ENCODE data around the gene SLC7A5.
"Not testable (repeated sequence)": the region's sequence is repeated elsewhere in the genome, so short reads cannot be mapped to it uniquely, and the experiment has no call there.

The SLC7A5 gene

DNA sequence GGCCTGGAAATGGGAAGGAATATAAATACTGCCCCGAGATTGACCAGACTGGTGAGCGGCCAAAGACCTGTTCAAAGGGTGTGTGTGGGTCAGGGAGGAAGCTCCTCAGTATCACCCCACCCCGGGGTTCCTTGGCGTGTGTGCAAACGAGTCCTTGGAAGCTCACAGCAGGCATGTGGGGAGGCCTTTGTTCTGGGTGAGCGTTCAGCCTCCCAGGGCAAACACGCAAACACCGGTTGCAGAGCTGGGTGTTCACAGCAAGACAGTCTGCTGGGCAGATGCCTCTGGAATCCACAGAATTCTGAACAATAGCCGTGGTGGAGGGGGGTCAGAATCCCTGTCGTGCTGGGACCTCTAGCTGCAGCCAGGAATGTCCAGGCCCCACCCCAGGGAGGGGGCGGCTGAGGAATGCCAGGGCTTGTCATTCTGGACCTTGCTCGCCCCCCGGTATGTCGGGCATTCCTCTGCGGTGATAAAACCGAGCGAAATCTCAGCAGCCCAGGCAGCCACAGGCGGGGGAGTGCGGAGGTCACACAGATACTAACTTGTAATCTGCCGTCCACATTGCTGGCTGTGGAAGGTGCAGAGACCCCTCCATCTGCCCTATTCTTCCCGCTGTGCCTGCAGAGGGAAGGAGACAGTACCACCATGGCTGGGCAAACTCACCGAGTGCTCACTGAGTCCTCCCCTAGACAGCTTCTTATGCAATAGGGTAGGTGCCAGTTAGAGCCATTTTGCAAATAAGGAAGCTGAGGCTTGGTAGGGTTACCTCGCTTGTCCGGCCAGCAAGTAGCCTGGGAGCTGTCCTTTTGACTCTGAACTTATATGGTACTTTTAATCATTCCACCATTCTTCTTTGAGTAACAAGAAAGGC, 1.3 kb upstream of the SLC7A5 start:
- H3K27ac ChIP-seq (replicated peaks): peak overlapping the region; percentile 95
- H3K27me3 ChIP-seq (ENCODE audit: insufficient read depth, poor library complexity, severe bottlenecking); H3K4me3 ChIP-seq (replicated peaks; ENCODE audit: insufficient read depth, low read length): not testable (repeated sequence)

GRCh38 chr16:87869879-87870417, 641 bp upstream of the SLC7A5 start:
- H3K4me3 ChIP-seq (replicated peaks; ENCODE audit: insufficient read depth, low read length); H3K27me3 ChIP-seq (ENCODE audit: insufficient read depth, poor library complexity, severe bottlenecking); DNase-seq (ENCODE audit: low read depth in 1 of 2, low spot score in 1 of 2): not testable (repeated sequence)
- peak overlapping the region; percentile 95 for H3K27ac ChIP-seq (replicated peaks)

More for the DNA sequence above, 1.3 kb upstream of the SLC7A5 start:
- TF ChIP-seq POLR2AphosphoS5 (IDR thresholded peaks at IDR 0.05; ENCODE audit: low read depth): 0 out of 2 replicates have a peak, but pooled peaks have one; percentile 14
- peak; percentile 66 to 67 for DNase-seq (ENCODE audit: low read depth in 1 of 2, low spot score in 1 of 2)

- peak overlapping the region; percentile 67 for H3K27ac ChIP-seq (replicated peaks)
- H3K4me3 ChIP-seq (replicated peaks; ENCODE audit: insufficient read depth, low read length): peak overlapping the region; percentile 46
- DNase-seq (ENCODE audit: low read depth in 1 of 2, low spot score in 1 of 2): peak in 1 of 2 experiments; percentile 55
- H3K27me3 ChIP-seq (ENCODE audit: insufficient read depth, poor library complexity, severe bottlenecking): not testable (repeated sequence)
- peak; percentile 29; the same call in 1 of the 2 replicates for TF ChIP-seq POLR2AphosphoS5 (IDR thresholded peaks at IDR 0.05; ENCODE audit: low read depth)
These were observed 865 bp downstream of the SLC7A5 start for GRCh38 chr16:87868254-87869029.

DNA sequence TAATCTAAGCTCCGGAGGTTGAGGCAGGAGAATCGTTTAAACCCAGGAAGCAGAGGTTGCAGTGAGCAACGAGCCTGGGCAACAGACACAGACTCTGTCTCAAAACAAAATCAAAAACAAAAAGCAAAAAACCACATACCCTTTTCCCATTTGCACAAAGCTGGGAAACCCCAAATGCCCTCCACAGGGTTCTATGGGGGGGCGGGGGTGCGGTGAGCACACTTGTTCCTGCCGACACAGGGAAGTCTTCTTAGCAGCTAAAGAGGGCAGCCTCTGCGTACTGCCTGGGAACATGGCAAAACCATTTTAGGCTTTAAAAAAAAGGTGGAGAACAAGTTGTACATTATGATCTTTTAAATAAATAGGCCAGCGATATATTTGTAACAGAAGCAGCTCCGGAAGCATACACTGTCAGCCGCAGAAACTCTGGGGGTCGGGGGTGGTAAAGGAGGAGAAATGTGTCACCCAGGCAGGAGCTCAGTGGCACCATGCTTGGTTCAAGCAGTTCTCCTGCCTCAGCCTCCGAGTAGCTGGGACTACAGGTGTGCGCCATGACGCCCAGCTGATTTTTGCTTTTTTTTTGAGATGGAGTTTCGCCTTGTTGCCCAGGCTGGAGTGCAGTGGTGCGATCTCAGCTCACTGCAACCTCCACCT, 3.3 kb downstream of the SLC7A5 start:
- H3K27me3 ChIP-seq (ENCODE audit: insufficient read depth, poor library complexity, severe bottlenecking); H3K27ac ChIP-seq (replicated peaks); DNase-seq (ENCODE audit: low read depth in 1 of 2, low spot score in 1 of 2): not testable (repeated sequence)
- peak overlapping the region; percentile 31 for H3K4me3 ChIP-seq (replicated peaks; ENCODE audit: insufficient read depth, low read length)

GRCh38 chr16:87864331-87864989, 4.8 kb downstream of the SLC7A5 start:
- H3K4me3 ChIP-seq (replicated peaks; ENCODE audit: insufficient read depth, low read length): no peak overlapping the region
- no peak for DNase-seq (ENCODE audit: low read depth in 1 of 2, low spot score in 1 of 2)
- H3K27me3 ChIP-seq (ENCODE audit: insufficient read depth, poor library complexity, severe bottlenecking): no peaks in the 10 kb centered on the region
- TF ChIP-seq POLR2AphosphoS5 (IDR thresholded peaks at IDR 0.05; ENCODE audit: low read depth) (no peak), CTCF (IDR thresholded peaks at IDR 0.05; ENCODE audit: insufficient read depth, low read length) (no peak), GABPA (IDR thresholded peaks at IDR 0.05; ENCODE audit: low read depth) (no peak), SPI1 (IDR thresholded peaks at IDR 0.05; ENCODE audit: borderline replicate concordance, low read depth) (no peak)
- TF ChIP-seq, protein P1, sequence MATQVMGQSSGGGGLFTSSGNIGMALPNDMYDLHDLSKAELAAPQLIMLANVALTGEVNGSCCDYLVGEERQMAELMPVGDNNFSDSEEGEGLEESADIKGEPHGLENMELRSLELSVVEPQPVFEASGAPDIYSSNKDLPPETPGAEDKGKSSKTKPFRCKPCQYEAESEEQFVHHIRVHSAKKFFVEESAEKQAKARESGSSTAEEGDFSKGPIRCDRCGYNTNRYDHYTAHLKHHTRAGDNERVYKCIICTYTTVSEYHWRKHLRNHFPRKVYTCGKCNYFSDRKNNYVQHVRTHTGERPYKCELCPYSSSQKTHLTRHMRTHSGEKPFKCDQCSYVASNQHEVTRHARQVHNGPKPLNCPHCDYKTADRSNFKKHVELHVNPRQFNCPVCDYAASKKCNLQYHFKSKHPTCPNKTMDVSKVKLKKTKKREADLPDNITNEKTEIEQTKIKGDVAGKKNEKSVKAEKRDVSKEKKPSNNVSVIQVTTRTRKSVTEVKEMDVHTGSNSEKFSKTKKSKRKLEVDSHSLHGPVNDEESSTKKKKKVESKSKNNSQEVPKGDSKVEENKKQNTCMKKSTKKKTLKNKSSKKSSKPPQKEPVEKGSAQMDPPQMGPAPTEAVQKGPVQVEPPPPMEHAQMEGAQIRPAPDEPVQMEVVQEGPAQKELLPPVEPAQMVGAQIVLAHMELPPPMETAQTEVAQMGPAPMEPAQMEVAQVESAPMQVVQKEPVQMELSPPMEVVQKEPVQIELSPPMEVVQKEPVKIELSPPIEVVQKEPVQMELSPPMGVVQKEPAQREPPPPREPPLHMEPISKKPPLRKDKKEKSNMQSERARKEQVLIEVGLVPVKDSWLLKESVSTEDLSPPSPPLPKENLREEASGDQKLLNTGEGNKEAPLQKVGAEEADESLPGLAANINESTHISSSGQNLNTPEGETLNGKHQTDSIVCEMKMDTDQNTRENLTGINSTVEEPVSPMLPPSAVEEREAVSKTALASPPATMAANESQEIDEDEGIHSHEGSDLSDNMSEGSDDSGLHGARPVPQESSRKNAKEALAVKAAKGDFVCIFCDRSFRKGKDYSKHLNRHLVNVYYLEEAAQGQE (IDR thresholded peaks at IDR 0.05; ENCODE audit: insufficient replicate concordance, low read depth): no peak
- H3K27ac ChIP-seq (replicated peaks): no peak overlapping the region

- not testable (repeated sequence) for H3K27me3 ChIP-seq (ENCODE audit: insufficient read depth, poor library complexity, severe bottlenecking); H3K4me3 ChIP-seq (replicated peaks; ENCODE audit: insufficient read depth, low read length); H3K27ac ChIP-seq (replicated peaks); DNase-seq (ENCODE audit: low read depth in 1 of 2, low spot score in 1 of 2)
These were observed 6.0 kb downstream of the SLC7A5 start for GRCh38 chr16:87863327-87863635.

GRCh38 chr16:87862597-87863326, 6.5 kb downstream of the SLC7A5 start:
- H3K27me3 ChIP-seq (ENCODE audit: insufficient read depth, poor library complexity, severe bottlenecking); H3K27ac ChIP-seq (replicated peaks); H3K4me3 ChIP-seq (replicated peaks; ENCODE audit: insufficient read depth, low read length); DNase-seq (ENCODE audit: low read depth in 1 of 2, low spot score in 1 of 2): not testable (repeated sequence)

DNA sequence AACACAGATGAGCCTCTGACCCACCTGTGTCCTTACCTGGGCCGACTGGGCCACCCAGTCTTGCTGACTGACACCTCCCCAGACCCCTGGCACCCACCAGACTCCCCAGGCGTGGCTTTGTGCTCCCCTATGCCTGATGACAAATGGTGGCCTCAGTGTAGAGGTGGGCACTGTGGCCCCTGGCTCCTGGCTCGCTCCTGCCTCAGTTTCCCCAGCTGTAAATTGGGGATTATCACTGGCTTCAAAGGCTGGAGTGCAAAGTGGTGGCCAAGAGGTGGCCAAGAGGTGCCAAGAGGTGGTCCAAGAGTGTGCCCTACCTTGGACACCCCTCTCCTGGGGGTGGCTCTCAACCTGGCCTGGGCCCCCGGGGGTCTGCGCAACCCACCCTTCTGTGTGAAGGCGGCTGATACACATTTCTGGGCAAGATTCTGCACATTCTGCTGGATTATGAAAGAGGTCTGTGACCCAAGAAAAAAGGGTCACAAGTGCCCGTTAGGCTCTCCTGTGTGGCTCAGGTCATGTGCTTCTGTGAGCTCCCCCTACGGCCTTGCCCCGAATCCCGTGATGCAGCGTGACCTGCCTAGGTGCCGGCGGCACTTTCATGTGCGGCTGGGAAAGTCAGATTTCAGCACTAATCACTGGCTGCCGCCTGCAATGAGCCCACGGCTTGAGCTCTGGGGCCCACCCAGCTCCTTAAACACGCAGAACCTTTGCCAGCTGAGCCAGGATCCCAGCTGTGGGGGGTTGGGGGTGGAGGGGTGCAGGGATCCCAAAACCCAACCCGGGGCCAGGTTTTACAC, 7.8 kb downstream of the SLC7A5 start:
- not testable (repeated sequence) for H3K27ac ChIP-seq (replicated peaks); H3K27me3 ChIP-seq (ENCODE audit: insufficient read depth, poor library complexity, severe bottlenecking); H3K4me3 ChIP-seq (replicated peaks; ENCODE audit: insufficient read depth, low read length); DNase-seq (ENCODE audit: low read depth in 1 of 2, low spot score in 1 of 2)

Data from HL-60 (cell line).